Activated CD4-positive, alpha-beta T cell treated with anti-CD3 and anti-CD28 coated beads for 24 hours (primary cell): Measurements from ENCODE around the gene CHST9.
"Not testable (repeated sequence)": the region's sequence is repeated elsewhere in the genome, so short reads cannot be mapped to it uniquely, and the experiment has no call there.

Source experiments
- DNase-seq, 2 donors: peaks; one replicate each; pipeline ENCODE4 v3.0.0-alpha.2; 2020; ENCODE audit warnings: low read depth in 2 of 2

CHST9 gene

GRCh38 chr18:27185025-27185763, at the start of gene CHST9:
CHST9 (minus strand) TSS chr18:27185308; CDS start chr18:27142809, 42,499 bp downstream.
- no peak for DNase-seq

GRCh38 chr18:27232355-27232754, 47.2 kb upstream of the CHST9 start:
- not testable (repeated sequence) for DNase-seq

GRCh38 chr18:27231671-27232070, 46.6 kb upstream of the CHST9 start:
- DNase-seq, result not testable (repeated sequence)

- DNase-seq, result not testable (repeated sequence)
These were observed 46.1 kb upstream of the CHST9 start for GRCh38 chr18:27231221-27231620.

GRCh38 chr18:27227721-27228120, 42.6 kb upstream of the CHST9 start:
- DNase-seq, result no peak

- DNase-seq, result no peak
These were observed 41.5 kb upstream of the CHST9 start for GRCh38 chr18:27226556-27227075.

- DNase-seq, result no peak
These were observed 40.9 kb upstream of the CHST9 start for GRCh38 chr18:27225947-27226481.

- no peak for DNase-seq
These were observed 38.6 kb upstream of the CHST9 start for GRCh38 chr18:27223526-27224291.

- DNase-seq, result no peak
These were observed 29.7 kb upstream of the CHST9 start for GRCh38 chr18:27214831-27215230.

- DNase-seq, result no peak
These were observed 28.1 kb upstream of the CHST9 start for GRCh38 chr18:27213123-27213717.

GRCh38 chr18:27211569-27211968, 26.5 kb upstream of the CHST9 start:
- no peak for DNase-seq

GRCh38 chr18:27206411-27206810, 21.3 kb upstream of the CHST9 start:
- no peak for DNase-seq

GRCh38 chr18:27202741-27203140, 17.6 kb upstream of the CHST9 start:
- DNase-seq, result no peak

- DNase-seq, result no peak
These were observed 12.9 kb upstream of the CHST9 start for GRCh38 chr18:27198036-27198435.

GRCh38 chr18:27188309-27188708, 3.2 kb upstream of the CHST9 start:
- DNase-seq, result no peak

GRCh38 chr18:27185897-27186296, 789 bp upstream of the CHST9 start:
- no peak for DNase-seq

- no peak for DNase-seq
These were observed 738 bp downstream of the CHST9 start for GRCh38 chr18:27184115-27185024.

- no peak for DNase-seq
These were observed 3.4 kb downstream of the CHST9 start for GRCh38 chr18:27181726-27182125.

- no peak for DNase-seq
These were observed 6.7 kb downstream of the CHST9 start for GRCh38 chr18:27178424-27178823.

GRCh38 chr18:27175914-27176313, 9.2 kb downstream of the CHST9 start:
- no peak for DNase-seq

- no peak for DNase-seq
These were observed 9.9 kb downstream of the CHST9 start for GRCh38 chr18:27175245-27175644.
